HG02970 (cell line): Measurements from ENCODE around the gene KIF26B.
"Not testable (repeated sequence)": the region's sequence is repeated elsewhere in the genome, so short reads cannot be mapped to it uniquely, and the experiment has no call there.

Experiments
- ATAC-seq: cut with Tn5 transposase; IDR thresholded peaks from one replicate; pipeline ENCODE4 v1.9.1; 2021; ENCODE audit warnings: mild to moderate bottlenecking, moderate library complexity, moderate number of reproducible peaks; ENCODE audit not compliant: unreplicated experiment, low FRiP score

Gene KIF26B

DNA sequence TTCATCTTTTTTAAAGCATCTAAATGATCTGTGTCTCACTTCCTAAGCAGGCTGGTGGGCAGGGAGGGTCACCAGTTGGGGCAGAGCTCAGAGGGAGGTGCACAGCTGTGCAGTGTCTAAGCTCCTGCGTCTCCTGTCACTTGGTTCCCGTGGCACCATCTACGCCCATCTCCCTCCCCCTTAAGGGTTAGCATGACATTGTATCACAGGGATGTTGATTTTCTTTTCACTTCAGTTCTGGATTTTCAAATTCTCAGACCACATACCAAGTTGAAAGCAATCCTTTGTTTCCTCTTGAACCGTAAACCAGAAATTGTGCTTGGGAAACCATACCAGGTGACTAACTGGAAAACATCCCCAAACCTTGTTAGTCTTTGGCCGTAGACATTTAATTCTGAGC, 187.0 kb downstream of the KIF26B start:
- ATAC-seq, result no peak

- no peak for ATAC-seq
These were observed 190.6 kb downstream of the KIF26B start for GRCh38 chr1:245345191-245345884.

- no peak for ATAC-seq
These were observed 193.8 kb downstream of the KIF26B start for GRCh38 chr1:245348626-245349025.

GRCh38 chr1:245353411-245353810, 198.6 kb downstream of the KIF26B start:
- ATAC-seq, result no peak

GRCh38 chr1:245353915-245354775, 199.4 kb downstream of the KIF26B start:
- ATAC-seq, result no peak

GRCh38 chr1:245355851-245356630, 201.3 kb downstream of the KIF26B start:
- not testable (repeated sequence) for ATAC-seq

GRCh38 chr1:245356891-245357585, 202.3 kb downstream of the KIF26B start:
- no peak for ATAC-seq

DNA sequence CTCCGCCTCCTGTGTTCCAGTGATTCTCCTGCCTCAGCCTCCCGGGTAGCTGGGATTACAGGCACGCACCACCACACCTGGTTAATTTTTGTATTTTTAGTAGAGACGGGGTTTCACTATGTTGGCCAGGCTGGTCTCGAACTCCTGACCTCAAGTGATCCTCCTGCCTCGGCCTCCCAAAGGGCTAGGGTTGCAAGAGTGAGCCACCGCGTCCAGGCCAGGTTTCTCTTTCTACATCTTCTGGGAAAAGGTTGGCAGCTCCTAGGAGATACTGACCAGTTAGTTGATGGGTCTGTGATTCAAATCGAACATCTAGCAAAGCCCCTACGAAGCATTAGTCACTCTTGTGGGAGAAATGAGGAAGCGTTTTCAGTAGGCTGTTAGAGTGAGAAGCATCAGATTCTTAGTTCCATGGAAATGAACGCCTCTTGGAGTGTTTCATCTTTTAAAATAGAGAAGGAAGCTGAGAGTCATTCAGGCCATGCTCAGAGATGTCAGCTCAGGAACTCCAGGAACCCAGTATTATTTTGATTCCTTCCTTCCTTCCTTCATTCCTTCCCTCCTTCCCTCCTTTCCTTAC, 204.4 kb downstream of the KIF26B start:
- ATAC-seq, result not testable (repeated sequence)

DNA sequence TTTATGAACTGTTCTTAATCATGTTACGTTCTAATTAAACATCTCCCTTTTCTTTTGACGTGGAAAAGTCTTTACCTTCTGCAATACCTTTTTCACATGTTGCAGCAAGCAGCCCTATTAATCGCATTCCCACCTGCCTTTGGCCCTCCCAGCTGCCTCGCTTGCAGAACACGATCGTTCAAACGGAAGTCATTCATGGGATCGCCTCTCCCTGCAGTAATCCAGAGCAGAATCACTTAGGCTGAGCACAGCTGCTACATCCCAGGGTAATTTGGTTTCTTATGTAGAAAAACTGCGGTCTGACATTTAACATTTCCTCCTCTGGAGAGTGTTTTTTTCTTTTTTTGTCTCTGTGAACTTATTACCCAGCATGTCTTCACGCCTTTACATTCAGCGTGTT, 206.3 kb downstream of the KIF26B start:
- no peak for ATAC-seq

DNA sequence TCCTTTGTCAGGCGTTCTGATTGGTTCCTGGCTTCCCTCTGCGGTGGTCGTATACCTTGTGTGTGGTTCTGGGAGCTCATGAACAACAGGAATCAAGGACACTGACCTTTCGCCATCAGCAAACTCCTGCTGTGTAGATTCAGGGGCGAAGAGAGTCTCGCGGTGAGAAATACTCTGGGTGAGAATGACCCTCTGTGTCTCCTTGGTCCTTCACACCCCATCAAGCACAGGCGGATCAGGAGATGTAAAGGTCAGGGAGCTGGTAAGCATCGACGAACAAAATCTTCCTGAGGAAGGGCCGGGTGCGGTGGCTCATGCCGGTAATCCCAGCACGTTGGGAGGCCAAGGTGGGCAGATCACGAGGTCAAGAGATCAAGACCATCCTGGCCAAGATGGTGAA, 207.2 kb downstream of the KIF26B start:
- ATAC-seq, result no peak

DNA sequence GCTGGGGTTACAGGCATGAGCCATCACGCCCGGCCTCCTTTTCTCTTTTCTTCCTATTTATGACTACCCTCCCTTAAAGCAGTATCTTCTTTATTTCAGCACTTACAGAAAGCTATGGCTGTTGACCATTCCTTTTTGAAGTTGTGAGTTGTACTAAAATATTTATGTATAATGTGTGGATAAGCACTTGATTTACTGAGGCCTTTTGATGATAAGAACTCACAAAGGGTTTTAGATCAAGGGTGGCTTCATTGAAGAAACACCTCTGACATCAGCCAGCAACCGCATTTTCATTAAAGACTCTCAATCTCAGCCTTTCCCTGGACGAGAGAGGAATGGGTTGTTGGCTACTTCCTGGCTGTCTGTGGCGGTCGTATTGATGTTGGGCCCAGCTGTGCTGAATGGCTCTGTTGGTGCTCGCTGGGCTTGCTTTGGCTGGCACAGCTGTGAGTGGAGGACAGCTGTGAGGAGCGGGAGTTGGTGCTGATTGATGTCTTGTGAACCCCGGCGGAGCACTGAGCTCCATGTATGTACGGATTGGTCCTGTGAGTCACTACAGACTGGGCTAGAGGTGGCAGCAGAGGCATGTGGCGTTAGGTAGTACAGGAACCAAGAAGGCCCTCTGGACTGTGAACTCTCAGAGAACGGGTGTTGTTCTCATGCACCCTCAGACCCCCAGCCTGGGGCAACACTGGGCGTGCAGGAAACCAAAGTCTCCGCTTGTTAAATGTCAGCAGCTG, 208.8 kb downstream of the KIF26B start:
- ATAC-seq, result no peak

GRCh38 chr1:245365095-245366020, 210.6 kb downstream of the KIF26B start:
- no peak for ATAC-seq

- no peak for ATAC-seq
These were observed 212.1 kb downstream of the KIF26B start for GRCh38 chr1:245366886-245367285.

DNA sequence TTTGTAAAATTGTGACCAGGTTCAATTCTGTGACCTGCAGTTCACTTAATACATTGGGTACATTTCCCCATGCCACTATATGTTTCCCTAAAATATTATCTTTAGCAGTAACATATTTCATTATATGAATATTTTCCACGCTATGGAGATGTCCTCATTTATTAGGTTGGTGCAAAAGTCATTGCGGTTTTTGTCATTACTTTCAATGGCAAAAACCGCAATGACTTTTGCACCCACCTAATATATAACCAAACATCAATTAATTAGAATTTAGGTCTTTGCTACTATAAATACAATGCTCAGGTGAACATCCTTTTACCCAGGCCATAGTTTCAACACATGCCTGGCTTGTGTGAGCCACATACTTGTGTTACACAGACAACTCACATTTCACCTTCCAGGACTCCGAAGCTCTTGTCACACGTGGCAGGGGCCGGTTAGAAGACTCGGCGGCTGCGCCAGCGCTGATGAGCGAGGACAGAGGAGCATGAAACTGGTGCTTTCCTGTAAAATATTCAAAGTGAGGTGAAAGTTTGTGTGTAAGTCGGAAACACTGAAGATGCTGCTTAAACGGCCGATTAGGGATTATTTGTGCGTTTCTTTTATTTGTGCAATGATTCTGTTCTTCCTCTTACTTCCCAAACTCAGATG, 215.5 kb downstream of the KIF26B start:
- ATAC-seq, result no peak

DNA sequence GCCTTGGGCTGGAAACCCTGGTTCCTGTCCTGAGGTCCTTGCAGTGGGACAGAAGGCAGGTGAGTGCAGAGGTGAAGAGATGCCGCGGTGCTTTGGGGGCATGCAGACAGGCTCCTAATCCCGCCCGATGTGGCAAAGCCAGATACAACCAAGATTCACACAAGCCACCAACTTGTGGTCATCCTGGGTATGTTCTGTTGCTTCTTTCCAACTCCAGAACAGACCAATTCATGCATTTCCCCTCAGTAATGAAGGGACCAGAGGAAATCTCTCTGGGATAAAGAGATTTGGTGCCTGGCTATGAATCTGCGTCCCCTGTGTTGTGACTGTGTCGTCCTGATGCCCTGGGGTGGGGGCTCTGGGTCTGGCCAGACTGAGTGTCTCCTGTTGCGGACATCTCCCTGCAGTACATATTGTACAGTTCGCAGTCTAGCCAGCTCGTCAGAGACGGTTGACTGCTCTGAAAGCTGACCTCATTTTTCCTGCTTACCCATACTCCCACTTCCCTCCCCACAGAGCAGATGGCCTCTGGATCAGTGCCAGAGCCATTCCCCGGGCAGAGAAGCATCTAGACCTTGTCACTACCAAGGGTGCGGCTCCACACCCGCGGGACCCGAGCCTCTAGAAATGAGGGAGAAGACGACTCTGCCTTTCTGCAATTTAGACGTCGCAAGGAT, 216.3 kb downstream of the KIF26B start:
- no peak for ATAC-seq

DNA sequence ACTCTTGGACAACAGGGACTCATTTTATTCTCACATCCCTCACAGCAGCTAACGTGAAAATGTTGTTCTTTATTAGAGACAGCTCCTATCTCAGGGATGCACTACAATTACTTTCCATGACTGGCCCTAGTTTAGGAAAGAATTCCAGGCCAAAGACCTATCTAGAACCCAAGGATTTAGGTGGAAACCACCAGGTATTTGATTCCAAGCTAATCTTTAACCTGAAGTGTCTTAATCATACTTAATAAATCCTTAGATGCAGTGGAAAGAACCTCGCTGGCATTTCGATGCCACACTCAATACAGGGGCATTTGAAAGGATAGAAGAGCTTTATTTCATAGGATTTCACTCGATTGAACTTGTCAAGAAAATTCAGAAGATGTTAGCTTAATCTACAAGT, 218.3 kb downstream of the KIF26B start:
- no peak for ATAC-seq

DNA sequence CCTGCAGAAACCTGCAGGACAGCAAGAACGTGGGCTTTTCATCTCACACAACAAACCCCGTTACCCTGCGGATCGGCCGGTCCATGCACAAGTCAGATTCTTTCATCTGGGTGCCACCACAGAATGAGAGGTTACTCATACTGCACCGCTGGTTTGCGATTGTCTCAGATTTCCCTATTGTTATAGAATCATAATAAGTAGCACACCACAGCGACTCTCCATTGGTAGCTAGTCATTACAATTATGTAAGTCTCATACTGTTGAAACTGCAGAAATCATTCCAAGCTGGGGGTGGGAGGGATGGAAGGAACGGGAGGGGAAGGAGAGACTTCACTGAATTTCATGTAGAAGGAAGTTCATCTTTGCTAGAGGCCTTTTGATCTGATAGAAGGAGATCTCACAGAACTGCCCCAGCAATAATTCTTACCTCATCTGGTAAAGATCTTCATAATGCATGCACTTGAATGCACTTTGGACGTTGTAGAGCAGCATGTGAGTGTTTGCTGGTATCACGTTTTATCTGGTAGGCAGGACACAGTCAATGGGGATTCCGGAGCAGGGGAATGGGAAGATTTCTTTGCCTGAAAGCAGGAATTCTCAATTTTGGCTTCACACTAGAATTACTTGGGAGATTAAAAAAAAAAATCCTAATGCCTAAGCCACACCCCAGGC, 221.1 kb downstream of the KIF26B start:
- ATAC-seq, result no peak
